Tibial artery (tissue), 4 donors: ENCODE measurements around the gene DNASE1L2.
"Not testable (repeated sequence)": the region's sequence is repeated elsewhere in the genome, so short reads cannot be mapped to it uniquely, and the experiment has no call there.

Source experiments
- DNase-seq, 2 donors: peaks; one replicate each; pipeline ENCODE4 v3.0.0-alpha.2; 2019
- H3K27ac ChIP-seq, 2 donors: fragments of 200-600 bp; sonication (generic) in 1 of 2; 1 replicate in 1 of 2; 2 replicates in 1 of 2; pipeline ENCODE4 v1.5.1; 2018 to 2019; ENCODE audit warnings: mild to moderate bottlenecking in 1 of 2
- H3K27me3 ChIP-seq, 2 donors: fragments of 200-600 bp; sonication (generic) in 1 of 2; one replicate each; pipeline versions ENCODE4 v1.5.1 to v1.6.0; 2016 to 2019
- H3K36me3 ChIP-seq, 3 donors: fragments of 200-600 bp; sonication (generic) in 2 of 3; one replicate each; pipeline ENCODE4 v1.5.1; 2016 to 2019; ENCODE audit warnings: mild to moderate bottlenecking in 2 of 3
- H3K4me1 ChIP-seq, 4 donors: fragments of 200-600 bp; sonication (generic) in 2 of 4; 1 replicate in 3 of 4; 2 replicates in 1 of 4; pipeline ENCODE4 v1.5.1; 2016 to 2019
- H3K4me3 ChIP-seq, 2 donors: fragments of 200-600 bp; sonication (generic) in 1 of 2; 1 replicate in 1 of 2; 2 replicates in 1 of 2; pipeline ENCODE4 v1.5.1; 2018 to 2019; ENCODE audit warnings: mild to moderate bottlenecking in 2 of 2
- H3K9me3 ChIP-seq, 3 donors: fragments of 200-600 bp; sonication (generic) in 1 of 3; one replicate each; pipeline ENCODE4 v1.5.1; 2016 to 2019
- CTCF ChIP-seq, 2 experiments: fragments of 200-600 bp in 1 of 2; fragments of 450-650 bp in 1 of 2; IDR thresholded peaks; one replicate each; pipeline ENCODE4 v1.5.1; 2017 to 2019; ENCODE audit warnings: antibody characterized with exemption in 2 of 2, mild to moderate bottlenecking in 1 of 2, moderate library complexity in 1 of 2
- intact Hi-C: fragments of 100-400 bp; cut with DNase I; formaldehyde crosslinking; loops from one replicate; pipeline ENCODE4 v1.15.0; 2023; ENCODE audit warnings: low total_unique reads

DNASE1L2 gene

GRCh38 chr16:2256531-2257140 is 20.4 kb downstream of the DNASE1L2 start:
- H3K27ac ChIP-seq: no peak overlapping the region
- H3K4me3 ChIP-seq: no peak overlapping the region
- peaks cover 77 to 91% (median 82%) of the 10 kb centered on the region in 3 donors for H3K36me3 ChIP-seq
- DNase-seq: no peak
- intact Hi-C loops: no loop called here
- TF ChIP-seq CTCF (IDR thresholded peaks at IDR 0.05): no peak
- H3K9me3 ChIP-seq: no peaks in the 10 kb centered on the region
- peaks cover 6 to 9% (median 8%) of the 10 kb centered on the region in 4 donors for H3K4me1 ChIP-seq
- no peaks in the 10 kb centered on the region for H3K27me3 ChIP-seq

- no peak for TF ChIP-seq CTCF (IDR thresholded peaks at IDR 0.05)
- Histone ChIP-seq H3K9me3 (no peaks in the 10 kb centered on the region), H3K27ac (no peak overlapping the region), H3K27me3 (no peaks in the 10 kb centered on the region), H3K4me3 (no peak overlapping the region), H3K4me1 (no peaks in the 10 kb centered on the region), H3K36me3 (peaks cover 86 to 100% (median 93%) of the 10 kb centered on the region in 3 donors)
- intact Hi-C loops: no loop called here
- no peak for DNase-seq
Observed at GRCh38 chr16:2257726-2258125, 21.5 kb downstream of the DNASE1L2 start.

GRCh38 chr16:2258530-2258929 is 22.3 kb downstream of the DNASE1L2 start:
- H3K27me3 ChIP-seq, intact Hi-C loops, H3K4me3 ChIP-seq, H3K9me3 ChIP-seq, DNase-seq, H3K4me1 ChIP-seq, H3K27ac ChIP-seq: not testable (repeated sequence)
- H3K36me3 ChIP-seq: peaks cover 86 to 100% (median 98%) of the 10 kb centered on the region in 3 donors

- peaks cover 0 to 7% (median 2%) of the 10 kb centered on the region in 4 donors for H3K4me1 ChIP-seq
- no peak for TF ChIP-seq CTCF (IDR thresholded peaks at IDR 0.05)
- H3K36me3 ChIP-seq: peaks cover 76 to 95% (median 83%) of the 10 kb centered on the region in 3 donors
- no peaks in the 10 kb centered on the region for H3K9me3 ChIP-seq
- intact Hi-C loops: no loop called here
- DNase-seq: no peak
- no peak overlapping the region for H3K27ac ChIP-seq
- H3K4me3 ChIP-seq: no peak overlapping the region
- no peaks in the 10 kb centered on the region for H3K27me3 ChIP-seq
Observed at GRCh38 chr16:2260250-2260649, 24.0 kb downstream of the DNASE1L2 start.

- H3K27me3 ChIP-seq, DNase-seq, H3K9me3 ChIP-seq, H3K27ac ChIP-seq, H3K4me3 ChIP-seq, intact Hi-C loops: not testable (repeated sequence)
- Histone ChIP-seq H3K4me1 (peaks cover 0 to 22% (median 18%) of the 10 kb centered on the region in 4 donors), H3K36me3 (peaks cover 50 to 68% (median 55%) of the 10 kb centered on the region in 3 donors)
Observed at GRCh38 chr16:2263026-2263425, 26.8 kb downstream of the DNASE1L2 start.

GRCh38 chr16:2266887-2267286 is 30.6 kb downstream of the DNASE1L2 start:
- not testable (repeated sequence) for H3K27me3 ChIP-seq, DNase-seq, H3K9me3 ChIP-seq
- peak overlapping the region; percentile 74 to 92 for H3K4me3 ChIP-seq
- intact Hi-C loops: loop anchor here (5.0 kb wide), 1 partner anchor 45 kb away; the partner anchor contains the start of gene E4F1
- H3K36me3 ChIP-seq: peaks cover 19 to 29% (median 21%) of the 10 kb centered on the region in 3 donors
- peak overlapping the region; percentile 80 to 96 for H3K27ac ChIP-seq
- H3K4me1 ChIP-seq: peaks cover 6 to 36% (median 30%) of the 10 kb centered on the region in 4 donors

- peak overlapping the region; percentile 74 to 92 for H3K4me3 ChIP-seq
- H3K27me3 ChIP-seq, H3K9me3 ChIP-seq: not testable (repeated sequence)
- intact Hi-C loops: loop anchor here (5.0 kb wide), 1 partner anchor 45 kb away; the partner anchor contains the start of gene E4F1
- peaks cover 6 to 36% (median 30%) of the 10 kb centered on the region in 4 donors for H3K4me1 ChIP-seq
- peaks cover 13 to 23% (median 15%) of the 10 kb centered on the region in 3 donors for H3K36me3 ChIP-seq
- H3K27ac ChIP-seq: peak overlapping the region; percentile 80 to 96
- DNase-seq: peak in 1 of 2 donors; percentile 25
Observed at GRCh38 chr16:2267505-2267912, 31.3 kb downstream of the DNASE1L2 start.
